Measurements from ENCODE around the gene SGCA.
A peak's percentile ranks its signal among the peaks of the same experiment; 100 is the strongest.

The SGCA gene

GRCh38 chr17:50165867-50166517 is at the start of gene SGCA:
Gene SGCA (plus strand): TSS chr17:50166005. CDS start chr17:50166041, 36 bp downstream.
- no peak for DNase-seq (ENCODE audit: low read depth in 1 of 2, low spot score in 1 of 2)

GRCh38 chr17:50117202-50118051 is 48.4 kb upstream of the SGCA start:
- DNase-seq (ENCODE audit: low read depth in 1 of 2, low spot score in 1 of 2) = peak; percentile 39 to 53

- no peak for DNase-seq (ENCODE audit: low read depth in 1 of 2, low spot score in 1 of 2)
Observed at GRCh38 chr17:50118076-50118827, 47.6 kb upstream of the SGCA start.

GRCh38 chr17:50118828-50119218 is 47.0 kb upstream of the SGCA start:
- DNase-seq (ENCODE audit: low read depth in 1 of 2, low spot score in 1 of 2) = no peak

GRCh38 chr17:50120475-50121253 is 45.1 kb upstream of the SGCA start:
- no peak for DNase-seq (ENCODE audit: low read depth in 1 of 2, low spot score in 1 of 2)

GRCh38 chr17:50122945-50123344 is 42.9 kb upstream of the SGCA start:
- no peak for DNase-seq (ENCODE audit: low read depth in 1 of 2, low spot score in 1 of 2)

GRCh38 chr17:50123649-50124349 is 42.0 kb upstream of the SGCA start:
- no peak for DNase-seq (ENCODE audit: low read depth in 1 of 2, low spot score in 1 of 2)

- DNase-seq (ENCODE audit: low read depth in 1 of 2, low spot score in 1 of 2) = no peak
Observed at GRCh38 chr17:50125420-50125997, 40.3 kb upstream of the SGCA start.

GRCh38 chr17:50127697-50128361 is 38.0 kb upstream of the SGCA start:
- DNase-seq (ENCODE audit: low read depth in 1 of 2, low spot score in 1 of 2) = no peak

GRCh38 chr17:50128441-50129352 is 37.1 kb upstream of the SGCA start:
- DNase-seq (ENCODE audit: low read depth in 1 of 2, low spot score in 1 of 2) = no peak

- no peak for DNase-seq (ENCODE audit: low read depth in 1 of 2, low spot score in 1 of 2)
Observed at GRCh38 chr17:50129353-50129727, 36.5 kb upstream of the SGCA start.

- DNase-seq (ENCODE audit: low read depth in 1 of 2, low spot score in 1 of 2) = no peak
Observed at GRCh38 chr17:50129728-50130558, 35.9 kb upstream of the SGCA start, which contains the start of gene SAMD14. Gene SAMD14 (minus strand): TSS chr17:50130160. CDS start chr17:50124959, 5,201 bp downstream.

- DNase-seq (ENCODE audit: low read depth in 1 of 2, low spot score in 1 of 2) = no peak
Observed at GRCh38 chr17:50130559-50131305, 35.1 kb upstream of the SGCA start.

- no peak for DNase-seq (ENCODE audit: low read depth in 1 of 2, low spot score in 1 of 2)
Observed at GRCh38 chr17:50132104-50132794, 33.6 kb upstream of the SGCA start.

GRCh38 chr17:50133028-50133768 is 32.6 kb upstream of the SGCA start:
- DNase-seq (ENCODE audit: low read depth in 1 of 2, low spot score in 1 of 2) = no peak

GRCh38 chr17:50133769-50134099 is 32.1 kb upstream of the SGCA start:
- no peak for DNase-seq (ENCODE audit: low read depth in 1 of 2, low spot score in 1 of 2)
